A673 (cell line): ENCODE data around the gene ANKRD16. TPM values are rescaled to one million over a fixed set of nuclear protein-coding genes. Genes with fewer than 3 reads are reported as not detected.

Source experiments
- Bru-seq: library from RNA; stranded (reverse); fragments of 400-500 nt; gene quantifications from one replicate; lab custom pipeline; 2021; lab: Mats Ljungman, UMichigan
- BruChase-seq, 2 experiments: library from RNA; stranded (reverse); fragments of 400-500 nt; gene quantifications; one replicate each; lab custom pipeline; 2021; lab: Mats Ljungman, UMichigan
- BruUV-seq: library from RNA; stranded (reverse); fragments of 400-500 nt; replicated peaks from 2 replicates; lab custom pipeline; 2021; lab: Mats Ljungman, UMichigan
- CTCF ChIA-PET: fragments of 300-600 bp; sonication (Branson Sonifier 250); formaldehyde crosslinking; loops from one replicate; lab custom pipeline; 2022; ENCODE audit warnings: antibody characterized with exemption; lab: Charles Lee
- POLR2A ChIA-PET: fragments of 300-600 bp; sonication (Branson Sonifier 250); formaldehyde crosslinking; loops from one replicate; lab custom pipeline; 2022; ENCODE audit warnings: antibody characterized with exemption; ENCODE audit not compliant: low non-redundant PET; lab: Charles Lee
- DNase-seq: peaks from one replicate; pipeline ENCODE4 v3.0.0-alpha.2; 2015; ENCODE audit warnings: low spot score
- H3K27ac ChIP-seq: fragments of 200-600 bp; sonication (generic); 2 replicates; pipeline ENCODE4 v1.5.1; 2016; ENCODE audit warnings: mixed run types, low read depth, mild to moderate bottlenecking, mixed read lengths, antibody characterized with exemption, low read length; ENCODE audit not compliant: poor library complexity, severe bottlenecking
- H3K27me3 ChIP-seq: fragments of 200-600 bp; sonication (generic); replicated peaks from 2 replicates; pipeline ENCODE4 v1.6.1; 2017; ENCODE audit warnings: mixed run types, low read depth, mild to moderate bottlenecking, mixed read lengths, antibody characterized with exemption, low read length; ENCODE audit not compliant: insufficient read depth, poor library complexity
- H3K36me3 ChIP-seq: fragments of 200-600 bp; sonication (generic); 2 replicates; pipeline ENCODE4 v1.6.1; 2016; ENCODE audit warnings: mixed run types, mild to moderate bottlenecking, mixed read lengths, antibody characterized with exemption, low read length; ENCODE audit not compliant: insufficient read depth, poor library complexity, severe bottlenecking
- H3K4me1 ChIP-seq: fragments of 200-600 bp; sonication (generic); 2 replicates; pipeline ENCODE4 v1.6.1; 2017; ENCODE audit warnings: mixed run types, mild to moderate bottlenecking, mixed read lengths, antibody characterized with exemption, low read length; ENCODE audit not compliant: insufficient read depth, poor library complexity, severe bottlenecking
- H3K4me3 ChIP-seq: fragments of 200-600 bp; sonication (generic); 2 replicates; pipeline ENCODE4 v1.5.1; 2016; ENCODE audit warnings: low read depth, mixed run types, mild to moderate bottlenecking, mixed read lengths, low read length; ENCODE audit not compliant: poor library complexity, severe bottlenecking
- H3K9me3 ChIP-seq: fragments of 200-600 bp; sonication (generic); 2 replicates; pipeline ENCODE4 v1.6.1; 2016; ENCODE audit warnings: mixed run types, low read depth, mild to moderate bottlenecking, mixed read lengths, antibody characterized with exemption, low read length; ENCODE audit not compliant: poor library complexity, severe bottlenecking
- CTCF ChIP-seq: fragments of 300-800, 200-600 bp; sonication (generic); conservative IDR thresholded peaks from 2 replicates; pipeline ENCODE4 v1.5.1; 2017; ENCODE audit warnings: low read depth, mild to moderate bottlenecking, antibody characterized with exemption, low read length, moderate library complexity, mixed read lengths
- EZH2 ChIP-seq: fragments of 200-600 bp; sonication (generic); IDR thresholded peaks from 2 replicates; pipeline ENCODE4 v1.6.1; 2017; ENCODE audit warnings: borderline replicate concordance, low read depth, mild to moderate bottlenecking, mixed read lengths, antibody characterized with exemption, low read length; ENCODE audit not compliant: poor library complexity, severe bottlenecking
- intact Hi-C: fragments of 100-400 bp; cut with micrococcal nuclease; formaldehyde crosslinking; loops from one replicate; pipeline ENCODE4 v1.10.0; 2022; ENCODE audit not compliant: unreplicated experiment
- long read RNA-seq: library from polyadenylated mRNA; stranded (forward); transcript quantifications from one replicate; pipeline ENCODE4 v2.0.0, GENCODE V29; 2022
- total RNA-seq: library from RNA; stranded (reverse); gene quantifications from 2 replicates; pipeline ENCODE4 v1.2.3, GENCODE V29; 2021

ANKRD16 gene
- total RNA-seq (16.2 and 17.3 TPM in 2 replicates), Bru-seq, nascent RNA (percentile 71 among the genes with signal in this experiment), BruChase-seq, experiment 1, labeled RNA remaining after a 2-hour chase (percentile 80 among the genes with signal in this experiment), BruChase-seq, experiment 2, labeled RNA remaining after a 6-hour chase (percentile 73 among the genes with signal in this experiment)
- long read RNA-seq, transcript ANKRD16-202 (7 exons, 1,646 nt), result major isoform, 21 of 44 reads
- long read RNA-seq, transcript ANKRD16-203 (8 exons, 2,738 nt), result minor isoform, 5 of 44 reads
- long read RNA-seq, partial matches to known transcripts, result 7 of 44 reads
- long read RNA-seq, other reads (novel, unspliced or antisense), result 7 of 44 reads

- POLR2A ChIA-PET, result interaction anchor here (0.5 to 0.7 kb wide), 4 partner anchors 30 to 1518 kb away, joined by 3 to 5 read pairs (median 4); no protein-coding TSS in a partner anchor
- Histone ChIP-seq H3K4me3 (peak within 1 kb of the TSS; percentile 94), H3K27me3 (no peaks in the 10 kb centered on the region), H3K4me1 (peaks cover 11% of the 10 kb centered on the region), H3K36me3 (peaks cover 41% of the 10 kb centered on the region), H3K9me3 (no peaks in the 10 kb centered on the region), H3K27ac (peak within 1 kb of the TSS; percentile 91)
- no TSS peak for BruUV-seq
- DNase-seq, result peak; percentile 99
- intact Hi-C loops, result no loop called here
- TF ChIP-seq CTCF (no peak), EZH2 (no peak)
- CTCF ChIA-PET, result interaction anchor here (0.9 kb wide), 1 partner anchor 200 kb away, joined by 6 read pairs; no protein-coding TSS in a partner anchor
Measured at GRCh38 chr10:5889624-5890451, at the start of gene ANKRD16, which contains the start of gene FBH1. Gene ANKRD16 (minus strand): TSS chr10:5889893. CDS start chr10:5889354, 539 bp downstream. Gene FBH1 (plus strand): TSS chr10:5890243. CDS start chr10:5890346, 103 bp downstream.

- no peaks in the 10 kb centered on the region for H3K4me1 ChIP-seq
- TF ChIP-seq CTCF, result no peak
- H3K36me3 ChIP-seq, result peaks cover 15% of the 10 kb centered on the region
- ChIA-PET POLR2A (no interaction called here), CTCF (no interaction called here)
- H3K9me3 ChIP-seq, result no peaks in the 10 kb centered on the region
- BruUV-seq, result no TSS peak
- DNase-seq, result no peak
- no peak overlapping the region for H3K4me3 ChIP-seq
- no peak overlapping the region for H3K27ac ChIP-seq
- intact Hi-C loops, result no loop called here
- H3K27me3 ChIP-seq, result no peaks in the 10 kb centered on the region
Measured at GRCh38 chr10:5938291-5938690, 48.6 kb upstream of the ANKRD16 start.

DNA sequence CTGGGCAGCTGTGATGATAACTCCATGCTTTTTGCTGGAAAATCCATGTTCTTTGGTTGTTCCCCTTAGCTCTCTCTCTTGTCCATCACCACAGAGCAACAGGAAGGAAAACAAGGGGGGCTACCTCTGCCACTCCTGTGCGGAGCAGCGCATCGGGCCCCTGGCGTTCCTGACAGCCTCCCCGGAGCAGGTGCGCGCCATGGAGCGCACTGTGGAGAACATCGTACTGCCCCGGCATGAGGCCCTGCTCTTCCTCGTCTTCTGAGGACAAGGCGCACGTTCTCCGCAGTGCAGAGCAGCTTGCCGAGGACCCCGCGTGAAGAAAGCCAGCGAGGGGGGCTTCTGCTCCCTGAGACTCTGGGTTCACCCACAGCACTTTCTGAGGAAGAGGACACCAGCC, 47.3 kb upstream of the ANKRD16 start:
- CTCF ChIA-PET, result no interaction called here
- peaks cover 19% of the 10 kb centered on the region for H3K36me3 ChIP-seq

More for the DNA sequence above, 47.3 kb upstream of the ANKRD16 start:
- no peak overlapping the region for H3K4me3 ChIP-seq
- TF ChIP-seq EZH2, result no peak
- no peak for TF ChIP-seq CTCF
- BruUV-seq, result TSS peak; percentile 58
- H3K27me3 ChIP-seq, result no peaks in the 10 kb centered on the region
- POLR2A ChIA-PET, result no interaction called here
- no peaks in the 10 kb centered on the region for H3K9me3 ChIP-seq
- no peak overlapping the region for H3K27ac ChIP-seq
- H3K4me1 ChIP-seq, result no peaks in the 10 kb centered on the region
- DNase-seq, result no peak
- intact Hi-C loops, result no loop called here
